H9 (cell line): ENCODE results near the gene LCE3D. TPM values are rescaled to one million over a fixed set of nuclear protein-coding genes. Genes with fewer than 3 reads are reported as not detected.

Experiments
- DNase-seq: peaks from one replicate; pipeline ENCODE4 v3.0.0-alpha.2; 2017
- H2AFZ ChIP-seq: one replicate; pipeline ENCODE4 v1.6.1; 2013; ENCODE audit warnings: mild to moderate bottlenecking, low read length, control low read depth, moderate library complexity
- H2AK5ac ChIP-seq: 2 replicates; pipeline ENCODE4 v1.6.1; 2013; ENCODE audit warnings: low read length, control low read depth, mixed read lengths; ENCODE audit not compliant: insufficient read length
- H2BK120ac ChIP-seq: one replicate; pipeline ENCODE4 v1.6.1; 2013; ENCODE audit warnings: low read depth, mild to moderate bottlenecking, low read length, control low read depth, inconsistent platforms; ENCODE audit not compliant: poor library complexity, severe bottlenecking
- H2BK12ac ChIP-seq: 2 replicates; pipeline ENCODE4 v1.6.1; 2013; ENCODE audit warnings: low read length, control low read depth, mixed read lengths, low read depth; ENCODE audit not compliant: insufficient read length
- H2BK15ac ChIP-seq: 2 replicates; pipeline ENCODE4 v1.6.1; 2013; ENCODE audit warnings: low read depth, low read length, control low read depth
- H2BK20ac ChIP-seq: one replicate; pipeline ENCODE4 v1.6.1; 2013; ENCODE audit warnings: low read depth, mild to moderate bottlenecking, low read length, control low read depth, inconsistent platforms; ENCODE audit not compliant: poor library complexity, severe bottlenecking
- H2BK5ac ChIP-seq: 2 replicates; pipeline ENCODE4 v1.6.1; 2013; ENCODE audit warnings: low read length, control low read depth, mixed read lengths; ENCODE audit not compliant: insufficient read length
- H3K14ac ChIP-seq: 2 replicates; pipeline ENCODE4 v1.6.1; 2013; ENCODE audit warnings: low read length, control low read depth; ENCODE audit not compliant: insufficient read depth
- H3K18ac ChIP-seq: 2 replicates; pipeline ENCODE4 v1.6.1; 2013; ENCODE audit warnings: low read depth, mild to moderate bottlenecking, mixed read lengths, low read length, control low read depth; ENCODE audit not compliant: insufficient read length
- H3K23ac ChIP-seq: 2 replicates; pipeline ENCODE4 v1.6.1; 2013; ENCODE audit warnings: low read length, control low read depth, mixed read lengths, low read depth; ENCODE audit not compliant: insufficient read length
- H3K23me2 ChIP-seq: 2 replicates; pipeline ENCODE4 v1.6.1; 2013; ENCODE audit warnings: low read depth, mild to moderate bottlenecking, mixed read lengths, low read length, control low read depth; ENCODE audit not compliant: insufficient read length, poor library complexity, severe bottlenecking
- H3K27ac ChIP-seq: 2 replicates; pipeline ENCODE4 v1.5.1; 2013; ENCODE audit warnings: low read length, control low read depth, mixed read lengths, low read depth; ENCODE audit not compliant: insufficient read length
- H3K27me3 ChIP-seq: 2 replicates; pipeline ENCODE4 v1.6.1; 2013; ENCODE audit warnings: low read length, control low read depth, inconsistent platforms; ENCODE audit not compliant: insufficient read depth
- H3K4ac ChIP-seq: 2 replicates; pipeline ENCODE4 v1.6.1; 2013; ENCODE audit warnings: low read depth, mild to moderate bottlenecking, control low read depth, inconsistent platforms, low read length, moderate library complexity
- H3K4me1 ChIP-seq: 2 replicates; pipeline ENCODE4 v1.6.1; 2013; ENCODE audit warnings: low read length, control low read depth, inconsistent platforms; ENCODE audit not compliant: insufficient read depth
- H3K4me2 ChIP-seq: 2 replicates; pipeline ENCODE4 v1.6.1; 2013; ENCODE audit warnings: low read length, control low read depth, mixed read lengths; ENCODE audit not compliant: insufficient read length, insufficient read depth
- H3K56ac ChIP-seq: 2 replicates; pipeline ENCODE4 v1.6.1; 2013; ENCODE audit warnings: low read depth, mild to moderate bottlenecking, mixed read lengths, low read length, control low read depth; ENCODE audit not compliant: insufficient read length
- H3K79me1 ChIP-seq: 2 replicates; pipeline ENCODE4 v1.6.1; 2013; ENCODE audit warnings: low read depth, mild to moderate bottlenecking, moderate library complexity, low read length, control low read depth, inconsistent platforms; ENCODE audit not compliant: insufficient read depth, poor library complexity, severe bottlenecking
- H3K79me2 ChIP-seq: 2 replicates; pipeline ENCODE4 v1.6.1; 2013; ENCODE audit warnings: low read length, control low read depth, inconsistent platforms; ENCODE audit not compliant: insufficient read depth
- H3K9ac ChIP-seq: 2 replicates; pipeline ENCODE4 v1.6.1; 2013; ENCODE audit warnings: low read length, control low read depth, mixed read lengths; ENCODE audit not compliant: insufficient read length; ENCODE audit errors: extremely low read depth
- H3K9me3 ChIP-seq: one replicate; pipeline ENCODE4 v1.6.1; 2013; ENCODE audit warnings: low read depth, low read length, inconsistent platforms; ENCODE audit not compliant: control insufficient read depth
- H3T11ph ChIP-seq: one replicate; pipeline ENCODE4 v1.6.1; 2013; ENCODE audit warnings: mild to moderate bottlenecking, low read length, control low read depth, inconsistent platforms
- H4K20me1 ChIP-seq: one replicate; pipeline ENCODE4 v1.6.1; 2013; ENCODE audit not compliant: control insufficient read depth, insufficient read length, insufficient read depth
- H4K5ac ChIP-seq: 2 replicates; pipeline ENCODE4 v1.6.1; 2013; ENCODE audit warnings: low read depth, mild to moderate bottlenecking, mixed read lengths, low read length, control low read depth; ENCODE audit not compliant: insufficient read length
- H4K8ac ChIP-seq: replicated peaks from 2 replicates; pipeline ENCODE4 v1.6.1; 2013; ENCODE audit warnings: low read length, control low read depth, mixed read lengths, low read depth; ENCODE audit not compliant: insufficient read length
- H4K91ac ChIP-seq: 2 replicates; pipeline ENCODE4 v1.6.1; 2013; ENCODE audit warnings: low read depth, mild to moderate bottlenecking, moderate library complexity, mixed read lengths, low read length, control low read depth; ENCODE audit not compliant: insufficient read length
- H3K27ac Mint-ChIP-seq, 3 experiments: 2 replicates in 2 of 3; 3 replicates in 1 of 3; pipeline ENCODE4 v1.8.0; 2020 to 2021; ENCODE audit warnings: mixed read lengths in 3 of 3, mild to moderate bottlenecking in 1 of 3, moderate library complexity in 1 of 3
- H3K27me3 Mint-ChIP-seq: 2 replicates; pipeline ENCODE4 v1.8.0; 2021; ENCODE audit warnings: low read depth, mild to moderate bottlenecking, moderate library complexity, mixed read lengths
- H3K36me3 Mint-ChIP-seq, 3 experiments: 2 replicates in 2 of 3; 3 replicates in 1 of 3; pipeline ENCODE4 v1.8.0; 2020 to 2021; ENCODE audit warnings: low read depth in 3 of 3, mixed read lengths in 3 of 3; ENCODE audit not compliant: insufficient read depth in 1 of 3
- H3K4me1 Mint-ChIP-seq, 2 experiments: 2 replicates each; pipeline ENCODE4 v1.8.0; 2020; ENCODE audit warnings: mixed read lengths in 2 of 2
- H3K4me3 Mint-ChIP-seq, 2 experiments: 2 replicates in 1 of 2; 3 replicates in 1 of 2; pipeline ENCODE4 v1.8.0; 2020 to 2021; ENCODE audit warnings: mild to moderate bottlenecking in 2 of 2, mixed read lengths in 2 of 2, moderate library complexity in 1 of 2
- H3K9me3 Mint-ChIP-seq, 2 experiments: 2 replicates in 1 of 2; 3 replicates in 1 of 2; pipeline ENCODE4 v1.8.0; 2020; ENCODE audit warnings: mild to moderate bottlenecking in 2 of 2, mixed read lengths in 2 of 2, moderate library complexity in 1 of 2
- CTCF ChIP-seq: fragments of 200-600 bp; sonication (generic); conservative IDR thresholded peaks from 3 replicates; pipeline ENCODE4 v1.8.0; 2021; ENCODE audit warnings: antibody characterized with exemption, mild to moderate bottlenecking
- WGBS: extraction: QIAGEN DNeasy Blood & Tissue Kit; methylation state at CpG from one replicate; pipeline ENCODE4 v1.1.7; 2013; ENCODE audit warnings: missing lambda C conversion rate, low lambda C conversion rate, mixed read lengths; ENCODE audit not compliant: insufficient read length; ENCODE audit errors: extremely low coverage; 5-methylcytosine and 5-hydroxymethylcytosine counted together
- total RNA-seq: library from RNA; stranded (reverse); gene quantifications from 2 replicates; pipeline ENCODE4 v1.2.1, GENCODE V29; 2021

LCE3D gene
- total RNA-seq, 1 experiment from 2014 or later, result not detected

DNA sequence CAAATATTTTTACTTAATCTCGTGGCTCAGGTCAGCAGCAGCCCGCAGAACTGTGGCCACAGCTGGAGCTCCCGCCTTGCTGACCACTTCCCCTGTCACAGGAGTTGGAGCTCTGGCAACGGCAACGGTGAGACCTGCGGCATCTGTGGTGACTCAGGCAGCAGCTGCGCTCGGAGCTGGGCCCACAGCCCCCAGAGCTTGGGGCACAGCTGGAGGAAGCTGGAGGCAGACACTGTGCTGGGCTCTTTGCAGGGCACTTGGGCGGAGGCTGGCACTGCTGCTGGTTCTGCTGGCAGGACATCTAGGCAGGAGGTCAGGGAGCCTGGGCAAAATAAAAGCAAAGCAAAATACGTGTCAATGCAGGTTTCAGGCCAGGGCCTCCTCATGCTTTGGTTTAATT lies 42.5 kb upstream of the LCE3D start, which contains the start of gene LCE3A:
Gene LCE3A (minus strand): TSS at position 301 of the 400 bp plus-strand sequence. CDS start 0 bp downstream, at position 301.
- Histone ChIP-seq H2BK20ac (no peak within 1 kb of the TSS), H3K4me2 (no peak within 1 kb of the TSS), H3K79me2 (no peaks in the 10 kb centered on the region), H2AFZ (no peak within 1 kb of the TSS), H3K27me3 (no peaks in the 10 kb centered on the region), H3K23ac (no peak within 1 kb of the TSS), H4K8ac (no peak within 1 kb of the TSS), H2BK15ac (no peak within 1 kb of the TSS), H3T11ph (no peak within 1 kb of the TSS), H4K20me1 (no peaks in the 10 kb centered on the region), H3K4ac (no peak within 1 kb of the TSS), H3K9me3 (peaks cover 96% of the 10 kb centered on the region), H3K14ac (no peak within 1 kb of the TSS), H3K4me1 (no peaks in the 10 kb centered on the region), H3K23me2 (no peaks in the 10 kb centered on the region), H3K79me1 (no peaks in the 10 kb centered on the region), H3K56ac (no peak within 1 kb of the TSS), H2BK5ac (no peak within 1 kb of the TSS), H3K27ac (no peak within 1 kb of the TSS), H2BK120ac (no peak within 1 kb of the TSS), H4K5ac (no peak within 1 kb of the TSS), H2BK12ac (no peak within 1 kb of the TSS), H4K91ac (no peak within 1 kb of the TSS), H2AK5ac (no peak within 1 kb of the TSS), H3K18ac (no peak within 1 kb of the TSS), H3K9ac (no peak within 1 kb of the TSS)
- H3K36me3 Mint-ChIP-seq, result peaks cover 10 to 50% (median 17%) of the 10 kb centered on the region in 3 experiments; a peak in 5 of 7 replicates
- no peaks in the 10 kb centered on the region; the same call in 1 of the 2 replicates for H3K27me3 Mint-ChIP-seq
- H3K4me3 Mint-ChIP-seq, result no peak within 1 kb of the TSS
- TF ChIP-seq CTCF, result no peak
- WGBS, result no CpG with 5 or more reads among the region's 10 CpGs
- H3K9me3 Mint-ChIP-seq, result peaks cover 91 to 92% of the 10 kb centered on the region in 2 experiments
- no peak for DNase-seq
- H3K4me1 Mint-ChIP-seq, result no peaks in the 10 kb centered on the region
- no peak within 1 kb of the TSS for H3K27ac Mint-ChIP-seq
